GDM1 (cell line): ENCODE measurements around the gene GDPGP1.
"Not testable (repeated sequence)": the region's sequence is repeated elsewhere in the genome, so short reads cannot be mapped to it uniquely, and the experiment has no call there.

Experiments used
- DNase-seq: peaks from one replicate; lab custom pipeline; 2025; lab: John Stamatoyannopoulos, UW

GDPGP1 gene

GRCh38 chr15:90261811-90262210 lies 27.8 kb downstream of the GDPGP1 start:
- no peak for DNase-seq

DNA sequence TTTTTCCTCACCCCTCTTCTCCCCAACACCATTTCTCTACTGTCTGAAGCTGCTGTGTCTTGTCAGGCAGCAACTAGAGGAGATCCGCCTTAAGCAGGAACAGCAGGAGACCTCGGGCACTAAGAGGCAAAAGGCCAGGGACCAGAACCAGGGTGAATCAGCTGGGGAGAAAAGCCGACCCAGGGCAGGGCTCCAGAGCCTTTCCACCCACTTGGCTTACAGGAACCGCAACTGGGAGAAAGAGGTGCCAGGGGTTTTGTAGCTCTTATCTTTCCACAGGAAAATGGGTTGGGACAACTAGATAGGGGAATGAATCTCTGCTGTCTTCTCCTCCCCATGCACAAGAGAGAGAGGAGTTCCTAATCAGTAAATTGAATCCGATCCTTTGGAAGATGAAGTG lies 28.4 kb downstream of the GDPGP1 start:
- no peak for DNase-seq

DNA sequence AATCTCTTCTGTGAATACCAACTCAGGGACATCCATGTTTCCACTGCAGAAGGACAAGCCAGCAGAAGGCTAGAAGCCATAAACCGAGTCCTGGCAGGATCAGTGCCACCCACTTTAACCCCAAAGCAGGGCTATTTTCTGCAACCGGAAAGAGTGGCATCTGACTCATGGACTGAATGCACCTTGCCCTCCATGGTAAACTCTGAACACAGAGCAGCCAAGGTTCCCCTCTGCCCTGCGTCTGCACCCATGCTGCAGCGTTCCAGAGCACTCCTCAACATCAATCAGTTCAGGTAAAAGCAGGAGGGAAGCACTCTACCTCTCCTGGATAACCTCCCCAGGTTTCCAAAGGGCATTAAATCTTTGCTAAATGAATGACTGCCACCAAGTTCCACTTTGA lies 30.7 kb downstream of the GDPGP1 start:
- peak; percentile 12 for DNase-seq

GRCh38 chr15:90265271-90266060 lies 31.5 kb downstream of the GDPGP1 start, which contains the start of gene NGRN:
Gene NGRN (plus strand): TSS chr15:90265672. CDS start chr15:90265713, 41 bp downstream.
- DNase-seq, result peak; percentile 85

- DNase-seq, result no peak
Measured at GRCh38 chr15:90266061-90266431, 32.0 kb downstream of the GDPGP1 start.

- no peak for DNase-seq
Measured at GRCh38 chr15:90266485-90266884, 32.5 kb downstream of the GDPGP1 start.

- DNase-seq, result no peak
Measured at GRCh38 chr15:90268415-90268814, 34.4 kb downstream of the GDPGP1 start.

- DNase-seq, result no peak
Measured at GRCh38 chr15:90270502-90271150, 36.6 kb downstream of the GDPGP1 start.

DNA sequence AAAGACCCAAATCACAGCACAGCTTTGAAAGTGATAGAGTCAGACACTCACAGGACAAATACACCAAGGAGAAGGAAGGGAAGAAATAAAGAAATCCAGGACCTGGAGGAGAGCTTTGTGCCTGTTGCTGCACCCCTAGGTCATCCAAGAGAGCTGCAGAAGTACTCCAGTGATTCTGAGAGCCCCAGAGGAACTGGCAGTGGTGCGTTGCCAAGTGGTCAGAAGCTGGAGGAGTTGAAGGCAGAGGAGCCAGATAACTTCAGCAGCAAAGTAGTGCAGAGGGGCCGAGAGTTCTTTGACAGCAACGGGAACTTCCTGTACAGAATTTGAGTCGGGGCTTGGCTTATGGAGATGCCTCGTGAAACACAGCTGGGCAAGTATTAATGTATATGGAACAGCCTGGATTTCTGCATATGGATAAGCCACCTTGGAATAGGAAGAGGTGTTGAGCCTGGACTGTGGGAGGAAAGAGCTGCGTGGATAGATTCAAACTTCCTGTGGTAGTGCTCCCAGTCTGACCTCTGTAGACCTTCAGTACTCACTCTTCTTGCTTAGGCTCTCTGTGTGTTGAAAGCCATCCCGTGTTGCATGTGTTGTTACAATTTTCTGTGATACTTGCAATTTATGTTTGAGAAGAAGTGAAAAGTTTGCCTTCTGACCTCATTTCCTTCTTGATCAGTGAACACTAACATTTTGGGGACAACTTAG lies 37.6 kb downstream of the GDPGP1 start:
- no peak for DNase-seq

GRCh38 chr15:90278467-90278866 lies 44.5 kb downstream of the GDPGP1 start:
- not testable (repeated sequence) for DNase-seq

DNA sequence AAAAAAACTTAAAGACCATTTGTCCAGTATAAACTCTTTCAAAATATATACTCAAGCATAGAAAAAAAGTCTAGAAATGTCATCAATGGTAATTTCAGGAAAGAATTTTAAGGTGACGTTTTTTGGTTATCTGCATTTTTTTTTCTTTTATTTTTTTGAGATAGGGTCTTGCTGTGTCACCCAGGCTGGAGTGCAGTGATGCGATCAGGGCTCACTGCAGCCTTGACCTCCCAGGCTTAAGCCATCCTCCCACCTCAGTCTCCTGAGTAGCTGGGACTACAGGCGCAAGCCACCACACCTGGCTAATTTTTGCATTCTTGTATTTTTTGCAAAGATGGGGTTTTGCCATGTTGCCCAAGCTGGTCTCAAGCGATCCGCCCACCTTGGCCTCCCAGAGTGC lies 46.7 kb downstream of the GDPGP1 start:
- DNase-seq, result not testable (repeated sequence)

- DNase-seq, result not testable (repeated sequence)
Measured at GRCh38 chr15:90281637-90282036, 47.6 kb downstream of the GDPGP1 start.

DNA sequence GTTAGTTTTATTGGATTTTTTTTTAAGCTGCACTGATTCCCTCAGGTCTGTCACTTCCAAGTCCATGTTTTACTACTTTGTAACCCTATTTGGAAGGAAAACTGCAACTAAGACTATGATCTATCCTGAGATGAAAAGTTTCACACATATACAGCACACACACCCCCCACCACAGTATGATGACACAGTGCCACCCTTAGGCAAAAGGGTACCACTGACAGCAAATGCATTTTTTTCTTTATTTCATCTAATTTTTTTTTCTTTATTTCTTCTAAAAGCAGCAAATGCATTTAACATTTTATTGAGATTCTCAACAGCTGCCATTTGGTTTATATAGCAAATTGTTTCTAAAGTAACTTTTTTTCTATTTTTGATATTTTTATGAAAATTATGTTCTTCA lies 52.7 kb downstream of the GDPGP1 start:
- no peak for DNase-seq

DNA sequence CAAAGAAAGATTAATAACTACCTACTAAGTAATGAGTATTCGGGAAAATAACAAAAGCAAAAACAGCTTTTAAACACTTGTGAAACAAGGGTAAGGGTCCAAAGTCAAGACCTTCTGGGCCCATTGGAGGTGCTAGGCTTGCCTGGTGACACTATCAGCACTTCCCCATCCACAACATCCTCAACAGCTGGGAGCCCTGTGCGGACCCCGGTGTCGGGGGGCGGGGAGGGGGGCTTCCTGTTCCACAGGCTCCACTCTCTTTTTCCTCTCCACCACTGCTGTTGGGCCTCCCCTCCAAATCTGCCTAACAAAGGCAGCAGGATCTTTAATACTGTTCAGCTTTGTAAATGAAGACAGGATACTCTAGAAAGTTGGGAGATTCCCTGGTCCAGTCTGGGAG lies 53.1 kb downstream of the GDPGP1 start:
- peak; percentile 24 for DNase-seq

GRCh38 chr15:90287946-90288345 lies 53.9 kb downstream of the GDPGP1 start:
- no peak for DNase-seq

DNA sequence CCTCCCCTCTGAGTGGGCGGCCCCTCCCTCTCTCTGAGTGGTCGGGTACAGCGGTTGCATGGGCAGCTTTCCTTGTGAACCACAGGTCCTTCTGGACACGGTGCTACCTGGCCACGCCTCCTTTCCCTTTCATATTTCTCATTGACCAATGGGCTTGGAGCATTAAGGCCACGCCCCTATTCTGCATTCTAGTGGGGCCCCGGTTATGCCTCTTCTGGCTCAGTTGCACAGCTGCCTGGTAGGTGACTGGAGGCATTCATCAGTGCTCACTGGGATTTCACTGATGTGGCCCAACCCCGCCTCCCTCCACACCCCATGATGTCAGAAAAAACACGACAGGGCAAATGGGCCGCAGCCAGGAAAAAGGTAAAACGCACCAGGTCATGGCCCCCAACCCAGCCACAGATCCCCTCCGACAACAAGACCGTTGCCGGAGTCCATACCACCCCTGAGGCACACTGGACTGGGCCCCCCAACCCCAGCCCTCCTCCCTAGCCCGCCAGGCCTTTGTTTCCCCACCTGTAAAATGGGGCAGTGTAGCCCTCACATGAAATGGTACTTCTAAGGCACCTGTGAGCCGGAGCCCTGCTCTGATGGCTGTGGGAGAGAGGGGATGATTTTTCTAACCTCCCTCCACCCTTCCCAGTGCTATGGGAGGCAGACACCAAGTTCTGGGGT lies 57.8 kb downstream of the GDPGP1 start:
- DNase-seq, result no peak

DNA sequence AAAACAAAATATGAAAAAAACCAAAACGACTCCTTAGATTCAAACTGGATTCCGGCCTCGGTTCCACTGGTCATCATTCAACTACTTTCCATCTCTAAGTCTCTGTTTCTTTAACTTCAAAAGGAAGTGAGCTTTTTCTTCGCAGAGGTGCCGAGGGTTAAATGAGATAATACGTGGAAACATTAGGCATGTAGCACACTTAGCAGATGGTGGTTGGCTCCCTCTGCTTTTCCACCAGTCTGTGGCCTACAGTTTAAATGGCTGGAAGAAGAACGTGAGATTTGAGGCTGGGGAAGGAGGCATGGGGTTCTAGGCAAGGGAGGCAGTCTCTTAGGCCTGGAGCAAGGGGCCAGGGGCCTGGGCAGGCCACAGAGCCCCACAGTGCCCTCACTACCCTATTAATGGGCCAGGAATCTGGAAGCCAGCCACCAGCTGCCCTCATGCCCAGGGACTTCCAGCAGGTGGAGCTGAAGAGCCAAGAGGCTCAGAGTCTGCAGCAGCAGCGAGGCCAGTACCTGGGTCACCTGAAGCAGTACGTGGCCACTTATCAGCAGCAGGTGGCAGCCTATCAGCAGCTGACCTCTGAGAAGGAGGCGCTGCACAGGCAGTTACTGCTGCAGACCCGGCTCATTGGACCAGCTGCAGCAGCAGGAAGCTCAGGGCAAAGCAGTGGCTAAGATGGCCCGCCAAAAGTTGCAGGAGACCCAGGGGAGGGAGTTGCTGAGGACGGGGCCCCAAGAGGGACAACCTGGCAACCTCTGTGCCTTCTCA lies 59.2 kb downstream of the GDPGP1 start:
- DNase-seq, result peak; percentile 59

DNA sequence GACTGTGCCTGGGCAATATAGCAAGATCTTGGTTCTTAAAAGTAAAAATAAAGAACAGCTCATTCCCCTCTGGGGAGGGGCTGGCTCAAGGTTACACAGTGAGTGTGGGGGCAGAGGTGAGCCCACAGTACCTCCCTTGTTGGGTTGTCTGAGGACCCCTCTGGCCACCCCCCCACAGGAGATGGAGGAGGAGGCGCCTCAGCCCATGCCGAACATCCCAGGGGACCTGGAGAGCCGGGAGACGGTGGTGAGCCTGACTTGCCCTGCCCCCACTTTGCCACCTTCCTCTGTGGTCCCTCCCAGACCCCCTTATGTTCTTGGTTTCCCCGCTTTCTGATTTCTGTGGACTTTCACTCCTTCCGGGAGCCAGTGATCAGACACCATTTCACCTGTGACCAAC lies 60.1 kb downstream of the GDPGP1 start:
- DNase-seq, result no peak

DNA sequence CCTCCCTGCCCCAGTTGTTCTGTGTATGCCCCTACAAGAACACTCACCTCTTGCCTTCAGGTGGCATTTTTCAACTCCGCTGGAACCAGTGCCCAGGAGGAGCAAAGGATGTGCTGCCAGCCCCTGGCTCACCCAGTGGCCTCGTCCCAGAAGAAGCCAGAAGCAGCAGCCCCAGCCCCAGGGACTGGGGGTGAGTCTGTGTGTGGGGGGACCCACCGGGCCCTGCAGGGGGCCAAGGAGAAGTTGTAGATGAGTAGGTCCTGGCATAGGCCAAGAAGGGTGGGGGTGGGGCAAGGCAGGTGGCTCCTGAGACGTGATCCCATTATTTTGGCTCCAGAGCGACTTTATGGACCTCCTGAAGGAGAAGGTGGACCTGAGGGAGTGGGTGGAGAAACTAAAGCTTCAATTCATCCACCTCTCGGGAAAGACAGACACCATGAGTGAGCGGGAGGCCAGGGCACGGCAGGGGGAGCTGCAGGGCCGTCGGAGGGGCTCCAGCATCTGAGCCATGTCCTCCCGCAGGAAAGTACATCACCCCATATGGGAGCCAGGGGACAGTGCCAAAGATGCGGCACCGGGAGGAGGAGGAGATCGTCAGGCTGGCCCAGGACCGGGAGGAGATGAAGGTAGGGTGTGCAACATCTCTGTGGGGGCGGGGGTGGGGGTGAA lies 60.7 kb downstream of the GDPGP1 start:
- no peak for DNase-seq

DNA sequence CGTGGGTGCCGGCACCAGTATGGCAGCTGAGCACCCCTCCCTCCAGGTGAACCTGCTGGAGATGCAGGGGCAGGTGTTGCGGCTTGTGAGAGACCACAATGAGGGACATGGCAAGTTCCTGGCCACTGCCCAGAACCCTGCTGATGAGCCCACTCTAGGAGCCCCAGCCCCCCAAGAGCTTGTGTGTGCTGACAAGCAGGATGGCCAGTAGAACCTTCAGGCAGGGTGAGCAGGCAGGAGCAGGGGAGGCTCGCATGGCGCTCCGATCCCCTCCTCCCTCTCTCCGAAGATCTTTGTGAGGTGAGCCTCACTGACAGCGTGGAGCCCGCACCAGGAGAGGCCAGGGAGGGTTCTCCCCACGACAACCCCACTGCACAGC lies 61.2 kb downstream of the GDPGP1 start:
- DNase-seq, result no peak
